HG02981 (cell line): Measurements from ENCODE around the gene ITGAD.
"Not testable (repeated sequence)": the region's sequence is repeated elsewhere in the genome, so short reads cannot be mapped to it uniquely, and the experiment has no call there.

Experiments used
- ATAC-seq: cut with Tn5 transposase; IDR thresholded peaks from one replicate; pipeline ENCODE4 v1.9.1; 2021; ENCODE audit warnings: mild to moderate bottlenecking, moderate library complexity; ENCODE audit not compliant: unreplicated experiment

ITGAD gene

DNA sequence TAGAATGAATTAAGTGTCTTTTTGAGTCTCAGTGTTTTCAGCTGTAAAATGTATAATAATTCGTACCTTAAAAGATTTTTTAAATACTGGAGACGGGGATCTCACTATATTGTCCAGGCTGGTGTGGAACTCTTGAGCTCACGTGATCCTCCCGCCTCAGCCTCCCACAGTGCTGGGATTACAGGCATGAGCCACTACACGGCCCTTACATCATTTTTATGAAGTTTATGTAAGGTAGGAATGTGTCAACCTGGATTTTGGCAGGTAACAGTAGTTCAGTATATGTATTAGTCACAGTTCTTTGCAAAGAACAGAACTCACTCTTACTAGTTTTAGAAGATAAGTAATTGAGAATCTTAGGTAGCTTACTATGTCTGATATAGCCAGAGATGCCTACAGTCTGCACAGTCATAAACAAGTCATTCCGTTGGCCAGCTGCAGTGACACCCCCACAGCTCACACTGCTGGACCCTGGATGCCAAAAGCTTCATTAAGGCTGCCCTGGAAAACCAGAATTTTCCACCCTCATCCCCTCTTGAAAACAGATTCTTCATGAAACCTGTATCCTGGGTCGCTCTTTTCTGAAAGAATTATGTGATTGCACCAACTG is 35.6 kb downstream of the ITGAD start:
- ATAC-seq = no peak

DNA sequence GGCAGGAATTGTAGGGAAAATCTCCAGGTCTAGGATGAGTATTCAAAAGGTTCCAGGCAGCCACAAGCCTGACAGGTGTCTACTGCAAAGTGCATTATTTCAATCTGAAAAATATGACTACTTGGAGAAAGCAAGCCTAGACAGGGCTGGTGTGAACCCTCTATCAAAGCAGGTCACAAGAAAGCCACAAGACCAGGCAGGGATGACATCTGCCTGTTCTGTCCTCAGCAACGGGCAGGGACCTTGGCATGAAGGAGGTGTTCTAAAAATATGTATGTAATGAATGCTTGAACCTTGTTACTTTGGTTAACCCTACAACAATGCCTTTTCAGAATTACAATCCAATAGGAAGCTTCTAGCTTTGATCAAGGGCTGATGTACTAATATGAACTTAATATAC is 36.2 kb downstream of the ITGAD start:
- ATAC-seq = no peak

DNA sequence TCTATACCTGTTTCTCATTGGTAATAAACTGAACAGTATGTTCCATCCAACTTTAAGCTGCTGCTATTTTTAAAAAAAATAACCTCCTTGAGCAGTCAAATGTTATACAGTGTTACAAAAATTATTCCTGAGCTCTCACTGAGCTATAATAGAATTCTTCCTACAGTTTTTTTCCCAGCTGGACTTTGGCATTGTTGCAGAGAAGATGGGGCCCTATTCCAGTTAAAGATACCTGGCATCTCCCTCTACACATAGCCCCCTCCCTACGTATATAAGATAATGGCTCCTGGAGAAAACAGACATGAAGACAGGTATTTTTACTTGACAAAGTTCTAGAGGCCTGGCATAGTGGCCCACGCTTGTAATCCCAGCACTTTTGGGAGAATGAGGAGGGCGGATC is 36.7 kb downstream of the ITGAD start:
- ATAC-seq = no peak

DNA sequence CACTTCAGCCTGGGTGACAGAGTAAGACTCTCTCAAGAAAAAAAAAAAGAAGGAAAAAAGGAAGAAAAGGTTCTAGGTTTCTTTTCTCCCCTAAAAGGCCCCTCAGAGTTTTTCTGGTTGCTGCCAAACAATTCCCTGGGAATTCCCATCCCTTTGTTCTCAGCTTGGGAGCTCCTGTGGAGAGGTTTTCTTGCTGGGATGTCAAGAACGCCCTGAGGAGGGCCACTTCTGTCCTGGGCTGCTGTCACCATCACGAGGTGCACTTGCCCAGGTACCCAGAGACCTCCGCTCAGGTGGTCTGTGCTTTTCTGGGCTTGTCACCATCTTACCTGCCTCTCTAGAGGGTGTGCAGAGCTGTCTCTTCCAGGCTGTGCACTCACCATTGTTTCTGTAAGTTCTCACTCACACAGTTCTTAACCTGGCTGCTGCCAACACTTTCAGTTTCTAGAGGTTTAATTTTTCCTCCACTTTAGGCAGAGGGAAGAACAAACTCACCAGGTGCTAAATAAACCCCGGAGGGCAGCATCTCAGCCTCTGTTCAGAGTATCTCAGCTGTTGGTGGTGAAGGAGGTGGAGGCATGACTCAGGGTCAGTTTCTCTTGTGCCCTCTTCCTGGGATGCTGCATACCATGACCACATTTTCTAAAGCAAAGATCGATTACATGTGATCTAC is 37.4 kb downstream of the ITGAD start:
- no peak for ATAC-seq

DNA sequence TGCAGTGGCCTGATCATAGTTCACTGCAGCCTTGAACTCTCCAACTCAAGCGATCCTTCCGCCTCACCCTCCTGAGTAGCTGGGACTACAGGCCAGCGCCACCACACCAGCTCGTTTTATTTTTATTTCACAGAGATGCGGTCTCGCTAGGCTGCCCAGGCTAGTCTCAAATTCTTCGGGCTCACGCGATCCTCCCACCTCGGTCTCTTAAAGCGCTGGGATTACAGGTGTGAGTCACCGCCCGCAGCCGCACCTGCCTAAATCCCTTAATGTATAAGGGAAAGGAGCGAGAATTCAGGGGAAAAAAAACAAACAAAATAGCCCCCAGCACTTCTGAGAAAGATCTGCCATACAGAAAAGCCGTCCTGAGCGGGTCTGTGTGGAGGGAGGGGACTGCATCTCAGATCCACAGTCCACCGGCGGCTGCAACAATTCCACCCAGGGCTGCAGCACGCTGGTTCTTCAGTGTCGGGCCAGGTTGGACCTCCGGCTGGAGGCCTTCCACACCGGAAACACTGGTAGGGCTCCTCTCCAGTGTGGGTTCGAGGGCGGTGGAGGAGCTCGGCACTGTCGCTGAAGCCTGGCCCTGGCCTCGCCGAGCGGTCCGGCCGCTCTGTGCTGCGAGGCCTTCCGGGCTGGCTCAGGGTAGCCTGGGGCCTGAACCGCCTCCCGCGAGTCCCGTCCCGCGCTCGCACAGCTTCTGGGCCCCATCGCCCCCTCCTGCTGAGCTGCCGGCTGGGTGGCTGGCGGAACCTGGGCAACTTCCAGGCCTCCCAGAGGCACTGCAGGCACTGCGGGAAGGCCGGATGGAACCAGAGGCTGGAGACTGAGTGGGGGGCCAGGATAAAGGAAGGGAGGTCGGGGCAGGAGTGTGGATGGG is 42.4 kb downstream of the ITGAD start:
- ATAC-seq = no peak

DNA sequence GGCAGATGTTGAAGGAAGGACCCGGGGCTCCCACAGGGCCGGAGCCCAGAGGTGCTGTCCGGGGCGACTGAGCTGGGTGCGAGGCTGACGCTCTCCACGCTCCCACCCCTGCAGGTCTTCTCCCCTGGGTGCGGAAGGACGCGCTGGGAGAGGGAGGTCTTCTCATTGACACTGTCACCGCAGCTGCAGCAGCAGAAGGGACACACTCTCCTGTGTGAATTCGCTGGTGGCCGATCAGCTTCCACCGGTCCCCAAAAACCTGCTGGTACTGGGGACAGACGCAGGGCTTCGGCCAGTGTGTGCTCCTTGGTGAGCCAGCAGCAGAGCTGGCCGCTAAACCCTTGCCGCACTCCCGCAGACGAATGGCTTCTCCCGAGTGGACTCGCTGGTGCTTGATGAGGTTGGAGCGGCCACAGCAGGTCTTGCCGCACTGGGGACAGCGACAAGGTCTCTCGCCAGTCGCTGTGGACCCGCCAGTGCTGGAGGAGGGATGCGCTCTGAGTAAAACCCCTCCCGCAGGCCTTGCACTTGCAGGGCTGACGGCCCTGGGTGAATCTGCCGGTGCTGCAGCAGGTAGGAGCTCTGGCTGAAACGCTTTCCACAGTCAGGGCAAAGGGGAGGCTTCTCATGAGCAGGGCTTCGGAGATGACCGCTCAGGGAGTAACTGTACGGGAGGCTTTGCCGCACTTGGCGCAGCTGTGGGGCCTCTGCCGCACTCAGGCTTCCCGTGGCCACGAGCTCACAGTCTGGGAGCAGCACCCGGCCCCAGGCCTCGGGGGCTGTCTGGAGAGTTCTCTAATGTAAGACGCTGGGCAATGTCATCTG is 43.3 kb downstream of the ITGAD start:
- ATAC-seq = no peak

DNA sequence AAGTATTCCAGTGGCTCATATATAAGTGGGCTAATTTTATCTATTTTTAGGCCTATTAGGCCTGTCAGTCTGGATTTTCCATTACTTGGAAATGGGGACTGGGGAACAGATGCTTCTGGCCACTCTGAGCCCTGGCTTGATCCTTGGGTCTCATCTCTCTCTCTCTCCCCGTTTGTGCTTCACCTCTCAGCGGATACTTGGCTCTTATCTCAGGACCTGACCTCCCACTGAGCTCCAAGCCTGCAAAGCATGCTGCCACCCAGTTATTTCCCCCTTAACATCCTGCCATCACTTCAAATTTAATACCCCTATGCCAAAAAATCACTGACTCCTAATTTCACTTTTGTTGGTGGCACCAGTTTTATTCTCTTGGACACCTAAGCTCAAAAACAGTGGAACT is 45.3 kb downstream of the ITGAD start:
- ATAC-seq = no peak

DNA sequence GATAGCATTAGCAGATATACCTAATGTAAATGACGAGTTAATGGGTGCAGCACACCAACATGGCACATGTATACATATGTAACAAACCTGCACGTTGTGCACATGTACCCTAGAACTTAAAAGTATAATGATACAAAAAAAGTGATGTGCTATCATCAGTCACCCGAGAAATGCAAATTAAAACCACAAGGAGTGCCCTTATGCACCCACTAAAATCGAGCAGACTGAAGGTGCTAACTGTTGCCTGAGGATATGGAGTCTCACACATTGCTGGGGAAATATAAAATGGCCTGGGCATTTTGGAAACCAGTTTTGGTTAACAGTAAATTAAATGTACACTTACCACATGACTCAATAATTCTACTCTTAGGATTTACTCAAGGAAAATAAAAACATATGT is 45.9 kb downstream of the ITGAD start:
- not testable (repeated sequence) for ATAC-seq

DNA sequence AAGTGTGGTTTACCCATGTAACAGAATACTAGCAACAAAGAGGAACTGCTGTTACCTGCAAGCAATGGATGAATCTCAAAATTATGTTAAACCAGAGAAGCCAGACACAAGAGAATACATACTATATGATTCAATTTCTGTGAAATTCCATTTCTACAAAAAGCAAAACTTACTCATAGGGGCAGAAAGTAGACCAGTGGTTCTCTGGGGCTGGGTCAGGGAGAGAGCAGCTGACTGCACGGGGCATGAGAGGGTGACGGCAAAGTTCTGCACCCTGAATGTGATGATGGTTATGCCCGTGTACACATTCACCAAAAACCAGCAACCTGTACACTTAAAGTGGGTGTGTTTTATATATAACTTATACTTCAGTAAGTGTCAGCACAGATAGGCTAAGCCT is 46.4 kb downstream of the ITGAD start:
- no peak for ATAC-seq

DNA sequence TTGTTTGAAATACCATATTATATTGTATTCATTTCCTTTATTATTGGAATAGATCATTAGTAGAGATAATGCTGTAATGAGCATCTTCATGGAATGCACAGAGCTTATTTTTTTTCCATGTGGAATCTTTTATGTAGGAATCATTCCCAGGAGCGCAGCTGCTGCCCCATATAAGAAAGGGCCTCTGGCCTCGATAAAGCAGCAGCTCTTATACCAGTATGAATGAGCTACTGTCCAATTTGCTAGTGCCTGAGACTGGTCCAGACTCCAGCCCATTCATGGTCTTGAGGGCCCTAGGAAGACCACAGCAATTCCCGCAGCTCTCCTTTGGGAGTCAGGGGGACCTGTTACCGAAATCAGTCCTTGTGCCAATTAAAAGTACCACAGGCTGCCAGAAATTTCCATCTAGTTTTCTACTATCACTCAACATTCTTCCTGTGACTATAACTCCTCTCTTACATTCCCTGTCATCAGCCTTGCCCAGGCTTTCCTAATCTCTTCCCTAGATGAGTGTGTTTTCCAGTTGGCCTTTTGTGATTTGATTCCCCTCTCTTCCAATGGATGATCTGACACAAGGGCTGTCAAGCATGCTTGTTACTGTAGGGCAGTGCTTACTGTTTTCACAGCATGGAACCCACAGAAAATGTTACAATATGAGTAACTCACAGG is 47.5 kb downstream of the ITGAD start:
- no peak for ATAC-seq

DNA sequence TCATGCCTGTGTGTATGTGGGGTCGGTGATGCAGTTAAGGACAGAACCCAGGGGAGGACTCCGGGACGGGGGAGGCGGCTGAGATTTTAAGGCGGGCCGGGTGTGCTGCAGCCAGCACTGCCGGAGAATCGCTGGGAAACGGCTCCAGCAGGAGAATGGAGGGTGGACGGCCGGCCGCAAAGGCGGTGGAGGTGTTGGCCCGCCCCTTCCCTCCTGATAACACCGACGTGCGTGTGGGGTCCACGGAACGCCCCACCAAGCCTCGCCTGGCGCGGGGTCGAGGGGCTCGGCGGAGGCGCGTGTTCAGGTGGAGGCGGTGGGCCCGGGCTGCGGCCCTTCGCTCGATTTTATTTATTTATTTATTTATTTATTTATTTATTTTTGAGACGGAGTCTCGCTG is 48.8 kb downstream of the ITGAD start:
- ATAC-seq = no peak

DNA sequence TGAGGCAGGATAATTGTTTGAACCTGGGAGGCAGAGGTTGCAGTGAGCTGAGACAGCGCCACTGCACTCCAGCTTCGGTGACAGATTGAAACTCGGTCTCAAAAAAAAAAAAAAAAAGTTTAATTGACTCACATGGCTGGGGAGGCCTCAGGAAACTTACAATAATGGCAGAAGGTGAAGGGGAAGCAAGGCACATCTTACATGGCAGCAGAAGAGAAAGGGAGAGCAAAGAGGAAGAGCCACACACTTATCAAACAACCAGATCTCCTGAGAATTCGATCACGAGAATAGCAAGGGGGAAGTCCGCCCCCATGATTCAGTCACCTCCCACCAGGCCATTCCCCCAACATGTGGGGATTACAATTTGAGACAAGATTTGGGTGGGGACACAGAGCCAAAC is 52.8 kb downstream of the ITGAD start:
- ATAC-seq = not testable (repeated sequence)

DNA sequence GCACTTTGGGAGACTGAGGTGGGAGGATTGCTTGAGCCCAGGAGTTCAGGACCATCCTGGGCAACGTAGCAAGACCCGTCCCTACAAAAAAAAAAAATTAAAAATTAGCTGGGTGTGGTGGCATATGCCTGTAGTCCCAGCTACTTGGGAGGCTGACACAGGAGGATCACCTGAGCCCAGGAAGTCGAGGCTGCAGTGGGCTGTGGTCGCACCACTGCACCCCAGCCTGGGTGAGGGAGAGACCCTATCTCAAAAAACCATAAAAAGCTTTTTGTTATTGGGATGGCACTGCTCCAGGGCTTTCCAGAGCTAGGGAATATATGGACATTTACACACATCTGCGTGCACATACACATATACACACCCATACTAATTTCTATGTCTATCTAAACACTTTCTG is 58.1 kb downstream of the ITGAD start:
- no peak for ATAC-seq

DNA sequence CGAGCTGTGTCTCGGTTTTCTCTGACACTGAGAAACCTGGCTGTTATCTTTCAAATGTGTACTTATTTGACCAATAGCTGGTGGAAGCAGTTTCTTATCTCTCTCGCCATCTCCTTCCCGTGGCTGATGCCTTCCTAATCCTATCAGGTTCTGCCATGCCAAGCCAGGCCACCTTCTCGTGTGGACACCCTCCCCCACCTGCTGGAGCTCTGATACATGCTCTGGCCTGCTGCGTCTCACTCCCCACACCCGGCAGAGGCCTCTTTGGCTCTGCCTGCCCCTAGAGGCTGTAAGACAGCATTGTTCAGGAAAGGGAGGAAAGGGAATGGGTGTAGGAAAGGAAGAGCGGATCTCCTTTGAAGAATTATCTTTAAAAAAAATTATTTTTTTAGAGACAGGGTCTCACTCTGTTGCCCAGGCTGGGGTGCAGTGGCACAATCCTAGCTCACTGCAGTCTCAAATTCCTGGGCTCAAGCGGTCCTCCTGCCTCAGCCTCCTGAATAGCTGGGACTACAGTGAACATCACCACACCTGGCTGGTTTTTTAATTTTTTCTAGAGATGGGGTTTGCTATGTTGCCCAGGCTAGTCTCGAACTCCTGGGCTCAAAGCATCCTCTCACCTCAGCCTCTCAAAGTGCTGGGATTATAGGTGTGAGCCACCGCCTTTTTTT is 58.7 kb downstream of the ITGAD start:
- ATAC-seq = no peak

DNA sequence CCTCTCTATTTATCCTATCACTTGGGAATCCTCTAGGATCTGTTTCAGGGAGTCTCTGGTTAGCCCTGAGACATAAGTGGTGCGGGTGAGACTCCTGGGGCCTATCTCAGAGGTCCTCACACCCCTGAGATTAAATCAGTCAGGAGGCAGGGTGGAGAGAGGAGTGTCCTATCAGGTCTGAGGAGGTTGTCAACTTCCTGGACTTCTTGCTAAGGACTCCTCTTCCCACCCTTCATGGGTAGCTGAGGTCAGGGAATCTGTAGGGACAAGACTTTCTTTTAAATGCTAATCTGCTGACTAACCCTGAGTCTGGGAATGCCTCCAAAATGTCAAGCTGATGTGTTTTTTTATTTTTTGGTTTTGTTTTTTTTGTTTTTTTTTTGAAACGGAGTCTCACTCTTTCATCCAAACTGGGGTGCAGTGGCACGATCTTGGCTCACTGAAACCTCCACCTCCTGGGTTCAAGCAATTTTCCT is 59.5 kb downstream of the ITGAD start:
- no peak for ATAC-seq

DNA sequence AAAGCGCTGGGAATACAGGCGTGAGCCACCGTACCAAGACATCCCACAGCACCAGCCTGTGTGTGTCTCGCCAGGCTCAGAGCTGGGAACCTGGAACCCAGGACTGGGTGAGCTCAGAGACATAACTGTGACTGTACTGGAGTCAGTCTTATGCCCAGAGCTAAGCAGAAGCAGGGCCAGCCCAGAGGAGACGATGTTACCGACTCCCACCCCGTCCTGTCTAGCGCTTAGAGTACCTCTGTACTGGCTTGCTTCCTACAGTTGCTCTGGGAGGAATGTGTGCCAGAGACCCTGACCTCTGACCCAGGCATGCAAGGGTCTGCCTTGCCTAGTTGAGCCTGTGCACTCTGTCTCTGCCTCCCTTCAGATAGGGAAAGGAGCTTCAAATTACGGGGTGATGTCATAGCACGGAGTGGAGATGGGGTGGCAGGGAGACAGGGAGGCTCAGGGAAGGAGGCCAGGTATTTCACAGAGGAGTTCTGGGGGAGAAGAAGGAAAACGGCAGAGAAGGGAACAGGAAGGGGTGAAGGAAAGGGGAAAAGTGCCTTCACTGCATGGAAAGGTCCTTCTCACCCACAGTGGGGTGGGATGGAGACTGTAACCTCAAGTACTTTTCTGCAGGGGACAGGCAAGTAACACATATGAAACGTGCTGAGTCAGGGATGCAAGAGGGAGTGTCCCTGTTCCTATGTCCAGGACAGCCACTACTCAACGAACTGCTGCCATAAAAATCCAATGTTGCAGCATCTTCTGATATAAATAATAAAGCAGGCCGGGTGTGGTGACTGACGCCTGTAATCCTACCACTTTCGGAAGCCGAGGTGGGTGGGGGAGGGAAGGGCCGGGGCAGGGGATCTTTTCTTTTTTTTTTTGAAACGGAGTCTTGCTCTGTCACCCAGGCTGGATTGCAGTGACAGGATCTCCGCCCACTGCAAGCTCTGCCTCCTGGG is 60.4 kb downstream of the ITGAD start:
- ATAC-seq = no peak

DNA sequence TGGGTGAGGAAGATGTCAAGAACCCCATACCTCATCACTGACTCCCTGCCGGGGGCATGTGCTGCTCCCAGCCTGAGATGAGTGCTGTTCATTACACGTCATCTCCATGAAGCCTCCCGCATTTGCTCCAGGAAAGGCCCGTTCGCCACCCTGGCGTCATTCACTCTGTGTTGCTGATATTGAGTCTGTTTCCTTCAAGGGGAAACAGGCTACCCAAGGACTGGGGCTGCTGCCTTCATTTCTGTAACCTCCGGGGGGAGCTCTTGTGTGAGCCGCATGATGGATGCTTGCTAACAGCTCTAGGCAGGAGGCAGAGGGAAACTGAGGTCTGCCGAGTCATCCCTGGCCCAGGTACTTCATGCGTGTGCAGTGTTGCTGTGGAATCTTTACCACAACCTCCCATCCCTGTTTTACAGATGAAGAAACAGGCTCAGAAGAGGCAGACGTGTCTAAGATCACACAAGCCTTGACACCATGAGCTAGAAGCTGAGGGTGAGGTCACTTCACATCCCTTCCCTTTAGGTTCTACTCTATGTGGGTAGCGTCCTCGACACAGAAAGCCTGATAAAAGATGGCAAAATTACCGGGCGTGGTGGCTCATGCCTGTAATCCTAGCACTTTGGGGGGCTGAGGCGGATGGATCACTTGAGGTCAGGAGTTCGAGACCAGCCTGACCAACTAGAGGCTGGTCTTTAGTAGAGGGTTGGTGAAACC is 62.6 kb downstream of the ITGAD start:
- ATAC-seq = no peak

DNA sequence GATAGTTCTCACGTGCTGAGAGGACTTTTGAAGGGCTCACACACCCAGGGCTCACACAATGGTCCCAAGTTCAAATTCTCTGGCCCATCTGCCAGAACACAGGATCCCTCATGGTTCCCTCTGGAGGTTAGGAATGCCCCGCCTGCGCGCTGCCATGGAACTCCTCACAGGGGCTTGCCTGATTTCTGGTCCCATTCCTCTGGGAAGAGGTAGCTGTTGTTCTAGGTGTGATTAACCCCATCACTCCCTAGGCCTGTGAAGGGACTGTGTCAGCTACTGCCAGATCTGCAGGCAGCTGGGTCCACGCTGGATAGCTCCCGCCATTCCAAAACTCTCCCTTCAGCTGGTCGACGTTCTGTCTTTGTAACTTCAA is 63.8 kb downstream of the ITGAD start:
- no peak for ATAC-seq
